ENCODE measurements around the gene TRABD2A.

The TRABD2A gene

DNA sequence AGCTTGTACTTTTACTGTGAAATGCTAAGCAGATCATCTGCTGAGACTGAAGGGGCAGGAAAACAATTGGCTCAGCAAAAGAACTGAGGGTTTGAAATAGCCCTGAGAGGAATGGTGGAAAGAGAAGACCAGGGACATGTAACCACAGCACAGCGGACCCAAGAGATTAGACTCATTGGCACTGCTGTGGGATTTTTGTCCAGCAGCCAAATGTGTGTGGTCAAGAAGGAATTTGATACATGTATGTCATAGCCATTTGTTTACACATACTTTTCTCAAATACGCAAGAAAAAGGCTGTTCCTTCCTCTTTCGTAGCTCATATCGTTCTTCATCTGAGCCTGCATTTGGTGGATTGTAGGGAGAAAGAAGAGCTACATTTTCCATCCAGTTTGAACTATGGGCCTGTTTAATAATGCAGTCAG is 73.8 kb downstream of the TRABD2A start:
- no peak overlapping the region for H3K9ac ChIP-seq (ENCODE audit: low read depth, low read length, poor library complexity, severe bottlenecking)
- no peak overlapping the region for H3K4me2 ChIP-seq (ENCODE audit: low read depth, low read length, poor library complexity, severe bottlenecking)
- H3F3A ChIP-seq (ENCODE audit: low read depth): no peaks in the 10 kb centered on the region
- no peaks in the 10 kb centered on the region for H3K9me2 ChIP-seq (replicated peaks; ENCODE audit: low read depth, low read length)
- H4K20me1 ChIP-seq (ENCODE audit: insufficient read depth, low read length, poor library complexity, severe bottlenecking): no peaks in the 10 kb centered on the region
- TF ChIP-seq EZH2phosphoT487 (IDR thresholded peaks at IDR 0.05; ENCODE audit: borderline replicate concordance) (no peak), CTCF (conservative IDR thresholded peaks at IDR 0.05; ENCODE audit: low read length) (no peak)
- H3K79me2 ChIP-seq (ENCODE audit: insufficient read depth, low read length): no peaks in the 10 kb centered on the region
- no peak overlapping the region for H2AFZ ChIP-seq (ENCODE audit: low read length)
- H3K36me3 ChIP-seq (ENCODE audit: insufficient read depth, low read length): no peaks in the 10 kb centered on the region
- H3K4me1 ChIP-seq (ENCODE audit: insufficient read depth, low read length, poor library complexity, severe bottlenecking): no peaks in the 10 kb centered on the region
- no peaks in the 10 kb centered on the region for H3K27me3 ChIP-seq (ENCODE audit: insufficient read depth, low read length, poor library complexity, severe bottlenecking)
- H3K4me3 ChIP-seq (ENCODE audit: low read length, poor library complexity, severe bottlenecking): no peak overlapping the region
- H3K9me3 ChIP-seq (ENCODE audit: insufficient read depth, low read depth, low read length): no peaks in the 10 kb centered on the region

DNA sequence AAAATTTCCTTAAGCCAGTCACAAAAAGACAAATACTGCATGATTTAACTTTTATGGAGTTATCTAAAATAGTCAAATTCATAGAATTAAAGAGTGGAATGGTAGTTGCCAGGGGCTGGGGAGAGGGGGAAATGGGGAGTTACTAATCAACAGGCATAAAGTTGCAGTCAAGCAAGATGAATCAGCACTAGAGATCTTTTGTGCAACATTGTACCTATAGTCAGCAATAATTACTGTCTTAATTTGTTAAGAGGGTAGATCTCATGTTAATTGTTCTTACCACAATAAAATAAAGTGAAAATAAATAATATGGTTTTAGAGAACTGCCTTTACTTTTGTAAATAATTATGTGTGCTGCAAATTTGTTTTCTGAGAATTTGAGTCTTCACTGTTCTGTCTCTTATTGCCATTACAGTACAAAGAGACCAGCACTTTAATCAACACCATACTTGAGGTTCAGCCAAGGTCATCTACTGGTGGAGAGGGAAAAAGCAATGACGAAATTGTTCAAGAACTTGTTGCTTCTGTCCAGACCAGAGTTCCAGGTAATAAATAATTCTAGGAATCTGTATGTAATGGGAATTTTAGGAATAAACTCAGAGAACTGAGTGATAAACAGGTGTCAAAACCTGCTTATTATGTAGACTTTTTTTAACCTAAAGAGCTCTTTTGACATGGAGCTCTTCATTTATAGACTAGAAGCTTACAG is 75.5 kb downstream of the TRABD2A start:
- Histone ChIP-seq H3K79me2 (ENCODE audit: insufficient read depth, low read length) (no peaks in the 10 kb centered on the region), H3K4me3 (ENCODE audit: low read length, poor library complexity, severe bottlenecking) (no peak overlapping the region), H3K4me1 (ENCODE audit: insufficient read depth, low read length, poor library complexity, severe bottlenecking) (no peaks in the 10 kb centered on the region), H3F3A (ENCODE audit: low read depth) (no peaks in the 10 kb centered on the region), H4K20me1 (ENCODE audit: insufficient read depth, low read length, poor library complexity, severe bottlenecking) (no peaks in the 10 kb centered on the region), H3K4me2 (ENCODE audit: low read depth, low read length, poor library complexity, severe bottlenecking) (no peak overlapping the region), H3K9me2 (replicated peaks; ENCODE audit: low read depth, low read length) (no peaks in the 10 kb centered on the region), H3K36me3 (ENCODE audit: insufficient read depth, low read length) (no peaks in the 10 kb centered on the region), H3K27me3 (ENCODE audit: insufficient read depth, low read length, poor library complexity, severe bottlenecking) (no peaks in the 10 kb centered on the region), H2AFZ (ENCODE audit: low read length) (no peak overlapping the region), H3K9ac (ENCODE audit: low read depth, low read length, poor library complexity, severe bottlenecking) (no peak overlapping the region), H3K9me3 (ENCODE audit: insufficient read depth, low read depth, low read length) (no peaks in the 10 kb centered on the region)
- TF ChIP-seq EZH2phosphoT487 (IDR thresholded peaks at IDR 0.05; ENCODE audit: borderline replicate concordance): no peak
- no peak for TF ChIP-seq CTCF (conservative IDR thresholded peaks at IDR 0.05; ENCODE audit: low read length)

DNA sequence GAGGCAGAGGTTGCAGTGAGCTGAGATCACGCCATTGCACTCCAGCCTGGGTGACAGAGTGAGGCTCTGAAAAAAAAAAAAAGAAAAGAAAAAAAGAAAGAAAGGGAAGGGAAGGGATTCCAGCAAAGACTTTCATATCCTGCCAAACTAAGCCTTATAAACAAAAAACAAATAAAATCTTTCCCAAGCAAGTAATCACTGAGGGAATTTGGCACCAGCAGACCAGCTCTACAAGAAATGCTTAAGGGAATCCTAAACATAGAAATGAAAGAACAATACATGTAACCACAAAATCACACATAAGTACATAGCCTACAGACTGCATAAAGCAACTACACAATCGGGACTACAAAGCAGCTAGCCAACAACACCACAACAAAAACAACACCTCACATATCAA is 79.1 kb downstream of the TRABD2A start:
- Histone ChIP-seq H3K4me2 (ENCODE audit: low read depth, low read length, poor library complexity, severe bottlenecking) (no peak overlapping the region), H3F3A (ENCODE audit: low read depth) (no peaks in the 10 kb centered on the region), H3K79me2 (ENCODE audit: insufficient read depth, low read length) (no peaks in the 10 kb centered on the region), H3K9ac (ENCODE audit: low read depth, low read length, poor library complexity, severe bottlenecking) (no peak overlapping the region), H3K9me2 (replicated peaks; ENCODE audit: low read depth, low read length) (no peaks in the 10 kb centered on the region), H3K4me1 (ENCODE audit: insufficient read depth, low read length, poor library complexity, severe bottlenecking) (no peaks in the 10 kb centered on the region), H2AFZ (ENCODE audit: low read length) (no peak overlapping the region), H4K20me1 (ENCODE audit: insufficient read depth, low read length, poor library complexity, severe bottlenecking) (no peaks in the 10 kb centered on the region), H3K36me3 (ENCODE audit: insufficient read depth, low read length) (no peaks in the 10 kb centered on the region), H3K9me3 (ENCODE audit: insufficient read depth, low read depth, low read length) (no peaks in the 10 kb centered on the region), H3K4me3 (ENCODE audit: low read length, poor library complexity, severe bottlenecking) (no peak overlapping the region), H3K27me3 (ENCODE audit: insufficient read depth, low read length, poor library complexity, severe bottlenecking) (no peaks in the 10 kb centered on the region)
- TF ChIP-seq CTCF (conservative IDR thresholded peaks at IDR 0.05; ENCODE audit: low read length): no peak
- no peak for TF ChIP-seq EZH2phosphoT487 (IDR thresholded peaks at IDR 0.05; ENCODE audit: borderline replicate concordance)

Data from Loucy (cell line).